ENCODE measurements around the gene GPR37.

Gene GPR37

GRCh38 chr7:124791426-124791825, 25.8 kb upstream of the GPR37 start:
- Histone ChIP-seq H3K9ac (ENCODE audit: low read length) (no peak overlapping the region), H3K36me3 (ENCODE audit: control insufficient read depth, insufficient read depth, low read length) (no peaks in the 10 kb centered on the region), H3K27ac (ENCODE audit: low read depth, low read length) (no peak overlapping the region), H3K4me3 (ENCODE audit: low read length) (no peak overlapping the region), H3K27me3 (ENCODE audit: control insufficient read depth, insufficient read depth, low read length) (no peaks in the 10 kb centered on the region), H3K4me1 (ENCODE audit: control insufficient read depth, insufficient read depth, low read length) (no peaks in the 10 kb centered on the region)

DNA sequence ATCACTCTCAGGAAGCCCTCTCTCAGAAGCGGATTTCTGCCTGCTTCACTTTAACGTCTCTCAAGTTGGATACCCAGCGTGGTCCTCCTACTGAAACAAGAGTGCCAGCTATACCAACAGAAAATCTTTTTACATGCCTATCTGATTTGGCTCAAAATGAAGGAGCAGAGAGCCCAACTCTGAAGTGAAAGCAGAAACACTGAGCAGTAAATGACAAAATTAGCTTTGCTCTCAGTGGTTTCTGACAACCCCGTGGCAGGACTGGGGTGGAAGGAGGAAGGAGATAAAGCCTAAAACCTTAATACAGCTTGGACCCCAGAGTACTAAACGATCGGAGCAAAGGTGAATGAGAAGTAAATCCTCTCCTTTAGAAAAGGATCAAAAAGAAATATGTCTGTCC, 25.1 kb upstream of the GPR37 start:
- H3K27ac ChIP-seq (ENCODE audit: low read depth, low read length), result no peak overlapping the region
- H3K27me3 ChIP-seq (ENCODE audit: control insufficient read depth, insufficient read depth, low read length), result no peaks in the 10 kb centered on the region
- H3K4me1 ChIP-seq (ENCODE audit: control insufficient read depth, insufficient read depth, low read length), result no peaks in the 10 kb centered on the region
- H3K9ac ChIP-seq (ENCODE audit: low read length), result no peak overlapping the region
- no peak overlapping the region for H3K4me3 ChIP-seq (ENCODE audit: low read length)
- no peaks in the 10 kb centered on the region for H3K36me3 ChIP-seq (ENCODE audit: control insufficient read depth, insufficient read depth, low read length)

DNA sequence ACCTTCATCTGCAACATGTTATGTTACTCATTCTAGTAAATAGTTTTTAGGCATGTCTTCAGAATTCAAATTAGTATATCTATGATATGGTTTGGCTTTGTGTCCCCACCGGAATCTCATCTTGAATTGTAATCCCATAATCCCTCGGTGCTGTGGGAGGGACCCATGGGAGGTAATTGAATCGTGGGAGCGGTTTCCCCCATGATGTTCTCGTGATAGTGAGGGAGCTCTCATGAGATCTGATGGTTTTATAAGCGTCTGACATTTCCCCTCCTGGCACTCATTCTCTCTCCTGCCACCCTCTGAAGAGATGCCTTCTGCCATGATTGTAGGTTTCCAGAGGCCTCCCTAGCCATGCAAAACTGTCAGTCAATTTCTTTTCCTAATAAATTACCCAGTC, 20.4 kb upstream of the GPR37 start:
- no peaks in the 10 kb centered on the region for H3K4me1 ChIP-seq (ENCODE audit: control insufficient read depth, insufficient read depth, low read length)
- no peak overlapping the region for H3K27ac ChIP-seq (ENCODE audit: low read depth, low read length)
- H3K4me3 ChIP-seq (ENCODE audit: low read length), result no peak overlapping the region
- H3K9ac ChIP-seq (ENCODE audit: low read length), result no peak overlapping the region
- no peaks in the 10 kb centered on the region for H3K27me3 ChIP-seq (ENCODE audit: control insufficient read depth, insufficient read depth, low read length)
- H3K36me3 ChIP-seq (ENCODE audit: control insufficient read depth, insufficient read depth, low read length), result no peaks in the 10 kb centered on the region

- Histone ChIP-seq H3K27me3 (ENCODE audit: control insufficient read depth, insufficient read depth, low read length) (no peaks in the 10 kb centered on the region), H3K4me3 (ENCODE audit: low read length) (no peak overlapping the region), H3K36me3 (ENCODE audit: control insufficient read depth, insufficient read depth, low read length) (no peaks in the 10 kb centered on the region), H3K27ac (ENCODE audit: low read depth, low read length) (no peak overlapping the region), H3K9ac (ENCODE audit: low read length) (no peak overlapping the region), H3K4me1 (ENCODE audit: control insufficient read depth, insufficient read depth, low read length) (no peaks in the 10 kb centered on the region)
Observed at GRCh38 chr7:124784879-124785818, 19.6 kb upstream of the GPR37 start.

- Histone ChIP-seq H3K4me3 (ENCODE audit: low read length) (no peak overlapping the region), H3K27me3 (ENCODE audit: control insufficient read depth, insufficient read depth, low read length) (no peaks in the 10 kb centered on the region), H3K36me3 (ENCODE audit: control insufficient read depth, insufficient read depth, low read length) (no peaks in the 10 kb centered on the region), H3K9ac (ENCODE audit: low read length) (no peak overlapping the region), H3K4me1 (ENCODE audit: control insufficient read depth, insufficient read depth, low read length) (no peaks in the 10 kb centered on the region), H3K27ac (ENCODE audit: low read depth, low read length) (no peak overlapping the region)
Observed at GRCh38 chr7:124783271-124783670, 17.7 kb upstream of the GPR37 start.

GRCh38 chr7:124781907-124782734, 16.5 kb upstream of the GPR37 start:
- Histone ChIP-seq H3K27ac (ENCODE audit: low read depth, low read length) (no peak overlapping the region), H3K27me3 (ENCODE audit: control insufficient read depth, insufficient read depth, low read length) (no peaks in the 10 kb centered on the region), H3K9ac (ENCODE audit: low read length) (no peak overlapping the region), H3K36me3 (ENCODE audit: control insufficient read depth, insufficient read depth, low read length) (no peaks in the 10 kb centered on the region), H3K4me1 (ENCODE audit: control insufficient read depth, insufficient read depth, low read length) (no peaks in the 10 kb centered on the region), H3K4me3 (ENCODE audit: low read length) (no peak overlapping the region)

GRCh38 chr7:124781418-124781817, 15.8 kb upstream of the GPR37 start:
- Histone ChIP-seq H3K27me3 (ENCODE audit: control insufficient read depth, insufficient read depth, low read length) (no peaks in the 10 kb centered on the region), H3K4me1 (ENCODE audit: control insufficient read depth, insufficient read depth, low read length) (no peaks in the 10 kb centered on the region), H3K4me3 (ENCODE audit: low read length) (no peak overlapping the region), H3K36me3 (ENCODE audit: control insufficient read depth, insufficient read depth, low read length) (no peaks in the 10 kb centered on the region), H3K27ac (ENCODE audit: low read depth, low read length) (no peak overlapping the region), H3K9ac (ENCODE audit: low read length) (no peak overlapping the region)

DNA sequence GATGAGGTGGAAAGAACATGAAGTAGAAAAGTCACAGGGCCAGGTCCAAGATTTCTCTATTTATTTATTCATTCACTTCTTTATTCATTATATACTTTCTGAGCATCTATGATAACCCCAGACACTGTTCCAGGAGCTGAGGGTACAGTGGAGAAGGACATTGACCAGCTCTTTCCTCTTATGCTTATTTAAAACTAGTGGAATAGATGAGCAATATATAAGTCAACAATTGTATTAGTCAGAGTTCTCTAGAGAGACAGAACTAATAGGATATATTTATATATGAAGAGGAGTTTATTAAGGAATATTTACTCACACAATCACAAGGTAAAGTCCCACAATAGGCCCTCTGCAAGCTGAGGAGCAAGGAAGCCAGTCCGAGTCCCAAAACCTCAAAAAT, 15.0 kb upstream of the GPR37 start:
- H3K27ac ChIP-seq (ENCODE audit: low read depth, low read length), result no peak overlapping the region
- no peak overlapping the region for H3K9ac ChIP-seq (ENCODE audit: low read length)
- H3K27me3 ChIP-seq (ENCODE audit: control insufficient read depth, insufficient read depth, low read length), result no peaks in the 10 kb centered on the region
- no peaks in the 10 kb centered on the region for H3K4me1 ChIP-seq (ENCODE audit: control insufficient read depth, insufficient read depth, low read length)
- no peaks in the 10 kb centered on the region for H3K36me3 ChIP-seq (ENCODE audit: control insufficient read depth, insufficient read depth, low read length)
- H3K4me3 ChIP-seq (ENCODE audit: low read length), result no peak overlapping the region

DNA sequence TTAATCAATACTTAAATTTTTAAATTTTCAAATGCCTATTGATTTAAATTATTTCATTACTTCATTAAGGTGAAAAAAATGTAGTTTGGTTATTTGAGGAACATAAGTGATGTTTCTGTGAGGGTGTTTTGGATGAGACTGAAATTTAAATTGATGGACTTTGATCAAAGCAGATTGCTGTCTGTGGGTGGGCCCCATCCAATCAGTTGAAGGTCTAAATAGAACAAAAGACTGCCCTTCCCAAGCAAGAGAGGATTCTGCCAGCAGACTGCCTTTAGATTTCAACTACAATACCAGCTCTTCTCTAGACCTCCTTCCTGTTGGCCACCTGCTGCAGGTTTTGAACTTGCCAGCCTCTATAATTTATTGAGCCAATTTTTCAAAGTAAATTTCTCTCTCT, 14.5 kb upstream of the GPR37 start:
- Histone ChIP-seq H3K9ac (ENCODE audit: low read length) (no peak overlapping the region), H3K27me3 (ENCODE audit: control insufficient read depth, insufficient read depth, low read length) (no peaks in the 10 kb centered on the region), H3K4me3 (ENCODE audit: low read length) (no peak overlapping the region), H3K27ac (ENCODE audit: low read depth, low read length) (no peak overlapping the region), H3K4me1 (ENCODE audit: control insufficient read depth, insufficient read depth, low read length) (no peaks in the 10 kb centered on the region), H3K36me3 (ENCODE audit: control insufficient read depth, insufficient read depth, low read length) (no peaks in the 10 kb centered on the region)

GRCh38 chr7:124779620-124780019, 14.0 kb upstream of the GPR37 start:
- H3K36me3 ChIP-seq (ENCODE audit: control insufficient read depth, insufficient read depth, low read length), result no peaks in the 10 kb centered on the region
- H3K27ac ChIP-seq (ENCODE audit: low read depth, low read length), result no peak overlapping the region
- H3K9ac ChIP-seq (ENCODE audit: low read length), result no peak overlapping the region
- H3K27me3 ChIP-seq (ENCODE audit: control insufficient read depth, insufficient read depth, low read length), result no peaks in the 10 kb centered on the region
- no peak overlapping the region for H3K4me3 ChIP-seq (ENCODE audit: low read length)
- H3K4me1 ChIP-seq (ENCODE audit: control insufficient read depth, insufficient read depth, low read length), result no peaks in the 10 kb centered on the region

- Histone ChIP-seq H3K27me3 (ENCODE audit: control insufficient read depth, insufficient read depth, low read length) (no peaks in the 10 kb centered on the region), H3K4me1 (ENCODE audit: control insufficient read depth, insufficient read depth, low read length) (no peaks in the 10 kb centered on the region), H3K4me3 (ENCODE audit: low read length) (no peak overlapping the region), H3K27ac (ENCODE audit: low read depth, low read length) (no peak overlapping the region), H3K9ac (ENCODE audit: low read length) (no peak overlapping the region), H3K36me3 (ENCODE audit: control insufficient read depth, insufficient read depth, low read length) (no peaks in the 10 kb centered on the region)
Observed at GRCh38 chr7:124779194-124779593, 13.6 kb upstream of the GPR37 start.

DNA sequence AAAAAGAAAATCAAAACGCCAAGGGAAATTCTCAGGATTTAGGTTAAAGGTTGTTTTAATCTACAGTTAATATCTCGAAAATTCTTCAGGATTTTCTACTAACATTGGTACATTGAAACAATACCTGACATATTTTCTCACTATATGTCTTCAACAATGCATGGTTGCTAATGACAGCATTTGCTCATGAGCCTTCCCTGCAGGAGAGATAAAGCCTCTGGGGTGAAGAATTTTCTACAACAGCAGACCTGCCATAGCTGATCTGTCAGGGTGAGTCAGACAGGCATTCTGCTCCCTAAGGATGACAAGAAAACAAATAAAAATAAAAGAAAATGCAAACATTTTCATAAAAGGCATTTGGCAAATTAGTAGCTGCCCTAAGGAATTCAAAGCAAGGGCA, 11.7 kb upstream of the GPR37 start:
- no peaks in the 10 kb centered on the region for H3K4me1 ChIP-seq (ENCODE audit: control insufficient read depth, insufficient read depth, low read length)
- H3K9ac ChIP-seq (ENCODE audit: low read length), result no peak overlapping the region
- H3K4me3 ChIP-seq (ENCODE audit: low read length), result no peak overlapping the region
- H3K27ac ChIP-seq (ENCODE audit: low read depth, low read length), result no peak overlapping the region
- H3K36me3 ChIP-seq (ENCODE audit: control insufficient read depth, insufficient read depth, low read length), result no peaks in the 10 kb centered on the region
- no peaks in the 10 kb centered on the region for H3K27me3 ChIP-seq (ENCODE audit: control insufficient read depth, insufficient read depth, low read length)

All from rectal smooth muscle tissue (tissue), 1 donor.